HepG2 (cell line): ENCODE data around the gene PPP1R1B. TPM values are rescaled to one million over a fixed set of nuclear protein-coding genes. Genes with fewer than 3 reads are reported as not detected.
A peak's percentile ranks its signal among the peaks of the same experiment; 100 is the strongest.

Experiments
- BRD4 ChIP-seq: sonication (generic); formaldehyde crosslinking; IDR thresholded peaks from 2 replicates; pipeline ENCODE4 v1.4.0; 2020; ENCODE audit warnings: missing genetic modification reagents
- CSRNP1 ChIP-seq: sonication (generic); formaldehyde crosslinking; IDR thresholded peaks from 2 replicates; pipeline ENCODE4 v1.8.1; 2023; ENCODE audit warnings: mild to moderate bottlenecking, missing genetic modification reagents
- DMAP1 ChIP-seq: IDR thresholded peaks from 2 replicates; pipeline ENCODE4 v1.6.1; 2016
- MAZ ChIP-seq, 2 experiments: sonication (generic) in 1 of 2; formaldehyde crosslinking in 1 of 2; IDR thresholded peaks; 2 replicates each; pipeline versions ENCODE4 v1.5.0 to v1.6.1; 2012 to 2020; ENCODE audit warnings: low read depth in 2 of 2, mild to moderate bottlenecking in 2 of 2, borderline replicate concordance in 1 of 2, improper control_type of control experiment in 1 of 2, low read length in 1 of 2, missing genetic modification reagents in 1 of 2, moderate library complexity in 1 of 2
- NCOR1 ChIP-seq: fragments of 200-600 bp; sonication (generic); IDR thresholded peaks from 2 replicates; pipeline ENCODE4 v1.7.0; 2017; ENCODE audit warnings: antibody characterized with exemption, low read length, borderline replicate concordance
- NFAT5 ChIP-seq: sonication (generic); formaldehyde crosslinking; IDR thresholded peaks from 2 replicates; pipeline ENCODE4 v1.4.0; 2020; ENCODE audit warnings: missing genetic modification reagents
- NONO ChIP-seq, 2 experiments: fragments of 450-650 bp in 1 of 2; sonication (generic) in 1 of 2; formaldehyde crosslinking in 1 of 2; IDR thresholded peaks in 1 of 2; conservative IDR thresholded peaks in 1 of 2; 2 replicates each; pipeline versions ENCODE4 v1.6.1 to v1.8.0; 2017 to 2022; ENCODE audit warnings: mild to moderate bottlenecking in 1 of 2, missing genetic modification reagents in 1 of 2, moderate library complexity in 1 of 2
- RCOR2 ChIP-seq: IDR thresholded peaks from 2 replicates; pipeline ENCODE4 v1.6.1; 2016; ENCODE audit warnings: missing biosample characterization, missing genetic modification reagents
- SIX1 ChIP-seq: sonication (generic); formaldehyde crosslinking; IDR thresholded peaks from 2 replicates; pipeline ENCODE4 v1.4.0; 2020; ENCODE audit warnings: missing genetic modification reagents, borderline replicate concordance
- SNAI1 ChIP-seq: sonication (generic); formaldehyde crosslinking; IDR thresholded peaks from 2 replicates; pipeline ENCODE4 v1.5.0; 2020; ENCODE audit warnings: mild to moderate bottlenecking, missing genetic modification reagents, borderline replicate concordance
- U2AF1 ChIP-seq: fragments of 200-400 bp; formaldehyde crosslinking; optimal IDR thresholded peaks from 2 replicates; pipeline ENCODE3; 2017; ENCODE audit warnings: mild to moderate bottlenecking, low read depth, low read length
- XRCC5 ChIP-seq: fragments of 200-400 bp; formaldehyde crosslinking; optimal IDR thresholded peaks from 2 replicates; pipeline ENCODE3; 2017; ENCODE audit warnings: mild to moderate bottlenecking, low read length
- YY1 ChIP-seq: IDR thresholded peaks from 2 replicates; pipeline ENCODE4 v1.6.1; 2011; ENCODE audit warnings: low read length, low read depth, moderate library complexity, mild to moderate bottlenecking; ENCODE audit not compliant: insufficient read depth, insufficient replicate concordance
- ZBTB1 ChIP-seq: sonication (generic); formaldehyde crosslinking; IDR thresholded peaks from 2 replicates; pipeline ENCODE4 v1.4.0; 2020; ENCODE audit warnings: missing genetic modification reagents, borderline replicate concordance
- ZBTB38 ChIP-seq: sonication (generic); formaldehyde crosslinking; IDR thresholded peaks from 2 replicates; pipeline ENCODE4 v1.5.1; 2020; ENCODE audit warnings: mild to moderate bottlenecking, missing genetic modification reagents
- ZFP36 ChIP-seq: fragments of 150-350 bp; IDR thresholded peaks from 2 replicates; pipeline ENCODE4 v1.6.1; 2018; ENCODE audit warnings: borderline replicate concordance, low read length, low read depth; ENCODE audit not compliant: partially characterized antibody
- ZFY ChIP-seq: sonication (generic); formaldehyde crosslinking; IDR thresholded peaks from 2 replicates; pipeline ENCODE4 v1.4.0; 2020; ENCODE audit warnings: missing genetic modification reagents
- ZNF10 ChIP-seq: sonication (generic); formaldehyde crosslinking; IDR thresholded peaks from 2 replicates; pipeline ENCODE4 v1.4.0; 2020; ENCODE audit warnings: mild to moderate bottlenecking, low read depth, missing genetic modification reagents, borderline replicate concordance
- ZNF563 ChIP-seq: sonication (generic); formaldehyde crosslinking; IDR thresholded peaks from 2 replicates; pipeline ENCODE4 v1.8.0; 2022; ENCODE audit warnings: mild to moderate bottlenecking, moderate library complexity, missing genetic modification reagents
- ZNF569 ChIP-seq: sonication (generic); formaldehyde crosslinking; IDR thresholded peaks from 2 replicates; pipeline ENCODE4 v1.5.0; 2020; ENCODE audit warnings: mild to moderate bottlenecking, missing genetic modification reagents, moderate library complexity, borderline replicate concordance
- ZNF570 ChIP-seq: sonication (generic); formaldehyde crosslinking; IDR thresholded peaks from 2 replicates; pipeline ENCODE4 v1.4.0; 2020; ENCODE audit warnings: mild to moderate bottlenecking, missing genetic modification reagents, borderline replicate concordance
- ZNF7 ChIP-seq: IDR thresholded peaks from 2 replicates; pipeline ENCODE4 v1.6.1; 2016; ENCODE audit warnings: missing biosample characterization, missing genetic modification reagents
- ZNF777 ChIP-seq: sonication (generic); formaldehyde crosslinking; IDR thresholded peaks from 2 replicates; pipeline ENCODE4 v1.4.0; 2020; ENCODE audit warnings: missing genetic modification reagents
- polyA plus RNA-seq, 8 experiments: library from polyadenylated mRNA; depleted of rRNA in 3 of 8; stranded (reverse) in 7 of 8; unstranded in 1 of 8; fragments of >200 nt; fragmentation: Illumina TruSeq in 4 of 8; extraction: Trizol in 4 of 8; gene quantifications; 2 replicates each; pipeline versions ENCODE4 v1.2.1 to v1.2.3, GENCODE V29; 2011 to 2016; ENCODE audit warnings: low read depth in 4 of 8, missing spikeins in 1 of 8, mixed read lengths in 1 of 8; ENCODE audit not compliant: insufficient read depth in 1 of 8
- total RNA-seq, 5 experiments: library from RNA; depleted of rRNA; stranded (reverse); fragments of >200 nt; fragmentation: Illumina TruSeq; extraction: Trizol; gene quantifications; 2 replicates each; pipeline ENCODE4 v1.2.3, GENCODE V29; 2016; ENCODE audit warnings: low read depth in 1 of 5

The PPP1R1B gene
- total and polyA plus RNA-seq, 2 of the 13 experiments (the other 11 are each of a cell fraction or from before 2014, with no cell fraction given): 0.08 TPM; not detected in 1

GRCh38 chr17:39617446-39618245 lies 9.1 kb upstream of the PPP1R1B start (continued):
- TF ChIP-seq CSRNP1 (CRISPR knock-in tag) (no peak), BRD4 (CRISPR knock-in tag) (0 out of 2 replicates have a peak, but pooled peaks have one; percentile 46), ZFP36 (peak; percentile 96), XRCC5 (no peak), SNAI1 (CRISPR knock-in tag) (no peak), RCOR2 (CRISPR knock-in tag) (no peak), MAZ (IDR thresholded peaks at IDR 0.05; ENCODE audit: borderline replicate concordance, low read depth, low read length) (no peak), MAZ (CRISPR knock-in tag; IDR thresholded peaks at IDR 0.05; ENCODE audit: low read depth) (peak; percentile 38; the same call in 1 of the 2 replicates), ZBTB38 (CRISPR knock-in tag) (no peak), ZBTB1 (CRISPR knock-in tag) (no peak), ZNF777 (CRISPR knock-in tag) (peak; percentile 58), ZFY (0 out of 2 replicates have a peak, but pooled peaks have one; percentile 21), ZNF570 (CRISPR knock-in tag) (no peak), NCOR1 (no peak), DMAP1 (no peak), ZNF10 (CRISPR knock-in tag) (no peak), ZNF7 (CRISPR knock-in tag) (no peak), YY1 (peak; percentile 17), ZNF563 (CRISPR knock-in tag) (no peak), NFAT5 (0 out of 2 replicates have a peak, but pooled peaks have one; percentile 29), NONO (IDR thresholded peaks at IDR 0.05) (no peak), NONO (CRISPR knock-in tag; conservative IDR thresholded peaks at IDR 0.05) (no peak), ZNF569 (CRISPR knock-in tag) (no peak), SIX1 (CRISPR knock-in tag) (no peak), U2AF1 (no peak)
